ENCODE measurements around the gene SOWAHC. TPM values are rescaled to one million over a fixed set of nuclear protein-coding genes. Genes with fewer than 3 reads are reported as not detected.

SOWAHC gene
- total and polyA plus RNA-seq, 9 donors: 9.5 to 36.1 (median 16.0) TPM

DNA sequence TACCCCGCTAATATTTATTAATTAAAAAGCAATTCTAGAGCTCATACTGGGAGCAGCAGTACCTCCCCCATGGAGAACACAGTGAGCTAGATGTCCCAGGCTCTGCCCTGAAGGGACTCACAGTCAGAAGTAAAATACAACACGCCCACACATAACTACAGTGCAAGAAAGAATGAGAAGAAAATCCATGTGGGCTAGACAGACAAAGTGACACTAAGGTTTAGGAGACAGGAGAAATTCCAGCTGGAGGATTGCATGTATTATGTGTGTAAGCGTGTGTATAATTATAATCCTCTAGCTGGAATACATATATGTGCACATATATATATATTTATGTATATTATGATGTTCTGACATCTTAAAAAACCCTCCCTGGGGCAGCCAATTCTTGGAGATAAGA, 15.7 kb downstream of the SOWAHC start:
- TF ChIP-seq POLR2A (IDR thresholded peaks at IDR 0.05): no peak
- TF ChIP-seq, protein P1, sequence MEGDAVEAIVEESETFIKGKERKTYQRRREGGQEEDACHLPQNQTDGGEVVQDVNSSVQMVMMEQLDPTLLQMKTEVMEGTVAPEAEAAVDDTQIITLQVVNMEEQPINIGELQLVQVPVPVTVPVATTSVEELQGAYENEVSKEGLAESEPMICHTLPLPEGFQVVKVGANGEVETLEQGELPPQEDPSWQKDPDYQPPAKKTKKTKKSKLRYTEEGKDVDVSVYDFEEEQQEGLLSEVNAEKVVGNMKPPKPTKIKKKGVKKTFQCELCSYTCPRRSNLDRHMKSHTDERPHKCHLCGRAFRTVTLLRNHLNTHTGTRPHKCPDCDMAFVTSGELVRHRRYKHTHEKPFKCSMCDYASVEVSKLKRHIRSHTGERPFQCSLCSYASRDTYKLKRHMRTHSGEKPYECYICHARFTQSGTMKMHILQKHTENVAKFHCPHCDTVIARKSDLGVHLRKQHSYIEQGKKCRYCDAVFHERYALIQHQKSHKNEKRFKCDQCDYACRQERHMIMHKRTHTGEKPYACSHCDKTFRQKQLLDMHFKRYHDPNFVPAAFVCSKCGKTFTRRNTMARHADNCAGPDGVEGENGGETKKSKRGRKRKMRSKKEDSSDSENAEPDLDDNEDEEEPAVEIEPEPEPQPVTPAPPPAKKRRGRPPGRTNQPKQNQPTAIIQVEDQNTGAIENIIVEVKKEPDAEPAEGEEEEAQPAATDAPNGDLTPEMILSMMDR (IDR thresholded peaks at IDR 0.05): no peak
- TF ChIP-seq EP300 (IDR thresholded peaks at IDR 0.05): no peak
- 66 to 88% (median 85%) methylated on average over 3 of the region's 3 CpGs for WGBS, 3 donors
- no peak for DNase-seq
- Histone ChIP-seq H3K4me3 (no peak overlapping the region), H3K36me3 (no peaks in the 10 kb centered on the region), H3K27ac (no peak overlapping the region), H3K27me3 (no peaks in the 10 kb centered on the region), H3K9me3 (no peaks in the 10 kb centered on the region), H3K4me1 (ENCODE audit: insufficient read depth) (no peaks in the 10 kb centered on the region)
- intact Hi-C loops (cut with DNase I): no loop called here

DNA sequence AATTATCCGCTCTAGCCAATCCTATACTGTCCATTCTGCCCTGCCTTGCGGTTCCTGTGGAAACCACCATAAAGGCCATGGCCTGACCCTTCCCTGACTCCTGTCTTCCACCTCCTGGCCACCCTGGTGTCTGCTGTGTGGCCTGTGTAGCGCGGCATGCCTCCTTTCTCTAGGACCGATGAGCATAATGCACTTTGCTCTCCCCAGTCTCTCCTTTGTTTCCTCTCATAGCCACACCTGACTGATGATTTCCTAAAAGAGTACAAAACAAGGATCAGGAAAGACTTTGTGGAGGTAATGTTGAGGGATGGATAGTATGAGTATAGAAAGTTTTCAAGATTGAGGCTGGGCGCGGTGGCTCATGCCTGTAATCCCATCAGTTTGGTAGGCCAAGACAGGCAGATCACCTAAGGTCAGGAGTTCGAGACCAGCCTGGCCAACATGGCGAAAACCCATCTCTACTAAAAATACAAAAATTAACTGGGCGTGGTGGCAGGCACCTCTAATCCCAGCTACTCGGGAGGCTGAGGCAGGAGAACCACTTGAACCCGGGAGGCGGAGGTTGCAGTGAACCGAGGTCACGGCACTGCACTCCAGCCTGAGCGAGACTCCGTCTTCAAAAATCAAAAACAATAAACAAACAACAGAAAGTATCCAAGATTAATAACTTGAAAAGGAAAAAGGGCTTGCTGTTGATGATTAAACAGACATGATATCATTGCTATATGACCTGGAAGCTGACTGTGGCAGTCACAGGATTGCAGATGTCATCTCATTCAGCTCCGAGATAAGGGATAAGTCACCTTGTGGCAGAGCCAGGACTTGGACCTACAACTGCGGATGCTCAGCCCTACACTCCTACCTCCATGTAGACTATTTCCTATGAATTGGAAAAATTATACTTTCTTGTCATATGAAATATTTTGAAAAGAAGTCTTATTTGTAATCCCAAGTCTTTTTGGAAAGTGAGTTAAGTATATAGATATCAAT, 16.6 kb downstream of the SOWAHC start:
- intact Hi-C loops (cut with DNase I): no loop called here

DNA sequence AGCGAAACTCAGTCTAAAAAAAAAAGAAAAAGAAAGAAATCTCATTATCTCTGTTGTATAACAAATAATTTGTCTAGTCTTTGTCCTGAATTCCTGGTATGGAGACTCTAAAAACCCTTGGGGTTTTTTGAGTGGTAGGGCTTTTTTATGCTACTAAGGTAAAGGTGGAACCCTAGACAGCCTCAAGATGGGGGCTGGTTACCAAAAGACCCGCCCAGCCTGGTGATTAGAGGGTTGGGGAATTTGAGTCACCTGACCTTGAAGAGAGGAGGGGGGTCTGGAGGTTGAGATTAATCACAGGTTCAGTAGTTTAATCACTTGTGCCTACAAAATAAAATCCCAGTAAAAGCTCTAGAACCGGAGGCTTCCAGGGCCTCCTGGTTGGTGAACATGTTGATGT, 17.6 kb downstream of the SOWAHC start:
- intact Hi-C loops (cut with DNase I): no loop called here
- H3K27ac ChIP-seq: no peak overlapping the region
- H3K27me3 ChIP-seq: no peaks in the 10 kb centered on the region
- no peak overlapping the region for H3K4me3 ChIP-seq
- H3K9me3 ChIP-seq: no peaks in the 10 kb centered on the region
- WGBS, 3 donors: 66 to 88% (median 86%) methylated on average over 3 of the region's 3 CpGs
- DNase-seq: no peak
- no peaks in the 10 kb centered on the region for H3K36me3 ChIP-seq
- no peaks in the 10 kb centered on the region for H3K4me1 ChIP-seq (ENCODE audit: insufficient read depth)
- TF ChIP-seq EP300 (IDR thresholded peaks at IDR 0.05): no peak

More for the DNA sequence above, 16.6 kb downstream of the SOWAHC start:
- Histone ChIP-seq H3K27ac (no peak overlapping the region), H3K27me3 (no peaks in the 10 kb centered on the region), H3K4me3 (no peak overlapping the region), H3K9me3 (no peaks in the 10 kb centered on the region), H3K36me3 (no peaks in the 10 kb centered on the region), H3K4me1 (ENCODE audit: insufficient read depth) (no peaks in the 10 kb centered on the region)
- 86 to 90% (median 90%) methylated on average over 19 of the region's 19 CpGs for WGBS, 3 donors
- TF ChIP-seq EP300 (IDR thresholded peaks at IDR 0.05) (no peak), POLR2A (IDR thresholded peaks at IDR 0.05) (no peak)
- TF ChIP-seq, protein P1 (IDR thresholded peaks at IDR 0.05): no peak
- no peak for DNase-seq

DNA sequence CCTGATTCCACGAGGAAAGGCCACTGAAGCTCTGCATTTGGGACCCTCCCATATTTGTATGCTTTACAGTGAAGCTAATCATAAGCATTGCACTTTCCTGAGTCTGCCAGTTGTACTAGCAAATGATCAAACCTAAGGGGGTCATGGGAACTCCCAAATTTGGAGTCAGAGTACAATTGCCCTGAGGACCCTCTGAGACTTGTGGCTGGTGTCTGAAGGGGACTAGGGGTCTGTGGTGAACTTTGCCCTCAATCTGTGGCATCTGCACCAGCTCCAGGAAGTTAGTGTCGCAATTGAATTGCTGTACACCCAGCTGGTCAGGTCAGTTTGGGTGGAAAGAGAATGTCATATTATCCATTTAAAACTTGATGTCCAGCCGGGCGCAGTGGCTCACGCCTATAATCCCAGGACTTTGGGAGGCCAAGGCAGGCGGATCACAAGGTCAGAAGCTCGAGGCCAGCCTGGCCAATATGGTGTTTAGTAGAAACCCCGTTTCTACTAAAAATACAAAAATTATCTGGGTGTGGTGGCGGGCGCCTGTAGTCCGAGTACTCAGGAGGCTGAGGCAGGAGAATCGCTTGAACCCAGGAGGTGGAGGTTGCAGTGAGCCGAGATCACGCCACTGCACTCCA, 18.1 kb downstream of the SOWAHC start:
- TF ChIP-seq POLR2A (IDR thresholded peaks at IDR 0.05): no peak
- TF ChIP-seq EP300 (IDR thresholded peaks at IDR 0.05): no peak
- TF ChIP-seq, protein P1 (IDR thresholded peaks at IDR 0.05): no peak
- H3K27me3 ChIP-seq: no peaks in the 10 kb centered on the region
- H3K4me3 ChIP-seq: no peak overlapping the region
- intact Hi-C loops (cut with DNase I): no loop called here
- H3K27ac ChIP-seq: no peak overlapping the region
- no peaks in the 10 kb centered on the region for H3K9me3 ChIP-seq
- 86 to 89% (median 88%) methylated on average over 14 of the region's 14 CpGs for WGBS, 3 donors
- DNase-seq: no peak
- H3K36me3 ChIP-seq: no peaks in the 10 kb centered on the region
- H3K4me1 ChIP-seq (ENCODE audit: insufficient read depth): no peaks in the 10 kb centered on the region

Measured in ovary (tissue), 9 donors.